HG03469 (cell line): ENCODE measurements around the gene CEACAM20.
"Not testable (repeated sequence)": the region's sequence is repeated elsewhere in the genome, so short reads cannot be mapped to it uniquely, and the experiment has no call there.

Experiments
- ATAC-seq: cut with Tn5 transposase; IDR thresholded peaks from one replicate; pipeline ENCODE4 v1.9.1; 2021; ENCODE audit warnings: mild to moderate bottlenecking, moderate library complexity, moderate number of reproducible peaks; ENCODE audit not compliant: unreplicated experiment

CEACAM20 gene

GRCh38 chr19:44550976-44551375 lies 21.5 kb upstream of the CEACAM20 start:
- not testable (repeated sequence) for ATAC-seq

GRCh38 chr19:44549507-44549906 lies 20.0 kb upstream of the CEACAM20 start:
- no peak for ATAC-seq

GRCh38 chr19:44548736-44549135 lies 19.3 kb upstream of the CEACAM20 start:
- ATAC-seq, result no peak

- no peak for ATAC-seq
These were observed 14.6 kb upstream of the CEACAM20 start for GRCh38 chr19:44544031-44544430.

- no peak for ATAC-seq
These were observed 13.2 kb upstream of the CEACAM20 start for GRCh38 chr19:44542671-44543070.

GRCh38 chr19:44540736-44541135 lies 11.3 kb upstream of the CEACAM20 start:
- no peak for ATAC-seq

- ATAC-seq, result no peak
These were observed 10.5 kb upstream of the CEACAM20 start for GRCh38 chr19:44539991-44540390.

- ATAC-seq, result no peak
These were observed 9.9 kb upstream of the CEACAM20 start for GRCh38 chr19:44539236-44539826.

GRCh38 chr19:44535361-44535760 lies 5.9 kb upstream of the CEACAM20 start:
- not testable (repeated sequence) for ATAC-seq

GRCh38 chr19:44532819-44533218 lies 3.3 kb upstream of the CEACAM20 start:
- no peak for ATAC-seq

- ATAC-seq, result no peak
These were observed 1.3 kb upstream of the CEACAM20 start for GRCh38 chr19:44530777-44531176.

- no peak for ATAC-seq
These were observed 1.9 kb downstream of the CEACAM20 start for GRCh38 chr19:44527554-44527953.

- no peak for ATAC-seq
These were observed 3.6 kb downstream of the CEACAM20 start for GRCh38 chr19:44525721-44526430.

GRCh38 chr19:44521370-44521769 lies 8.1 kb downstream of the CEACAM20 start:
- ATAC-seq, result no peak

GRCh38 chr19:44517146-44517545 lies 12.3 kb downstream of the CEACAM20 start:
- ATAC-seq, result no peak

- ATAC-seq, result no peak
These were observed 13.6 kb downstream of the CEACAM20 start for GRCh38 chr19:44515907-44516306.

- no peak for ATAC-seq
These were observed 14.4 kb downstream of the CEACAM20 start for GRCh38 chr19:44515031-44515430.

GRCh38 chr19:44512326-44513298 lies 16.9 kb downstream of the CEACAM20 start:
- ATAC-seq, result no peak

GRCh38 chr19:44509478-44509877 lies 20.0 kb downstream of the CEACAM20 start:
- ATAC-seq, result no peak

- ATAC-seq, result peak; percentile 64
These were observed 29.2 kb downstream of the CEACAM20 start, which contains the start of gene ZNF180 for GRCh38 chr19:44499962-44500949. TSS of gene ZNF180 (minus strand) at chr19:44500522. CDS start at chr19:44497334, 3,188 bp downstream.
